NCI-H1930 (cell line): Measurements from ENCODE around the gene NGEF.

Source experiments
- DNase-seq, 2 experiments: peaks; one replicate each; lab custom pipeline; 2025; lab: John Stamatoyannopoulos, UW

The NGEF gene

DNA sequence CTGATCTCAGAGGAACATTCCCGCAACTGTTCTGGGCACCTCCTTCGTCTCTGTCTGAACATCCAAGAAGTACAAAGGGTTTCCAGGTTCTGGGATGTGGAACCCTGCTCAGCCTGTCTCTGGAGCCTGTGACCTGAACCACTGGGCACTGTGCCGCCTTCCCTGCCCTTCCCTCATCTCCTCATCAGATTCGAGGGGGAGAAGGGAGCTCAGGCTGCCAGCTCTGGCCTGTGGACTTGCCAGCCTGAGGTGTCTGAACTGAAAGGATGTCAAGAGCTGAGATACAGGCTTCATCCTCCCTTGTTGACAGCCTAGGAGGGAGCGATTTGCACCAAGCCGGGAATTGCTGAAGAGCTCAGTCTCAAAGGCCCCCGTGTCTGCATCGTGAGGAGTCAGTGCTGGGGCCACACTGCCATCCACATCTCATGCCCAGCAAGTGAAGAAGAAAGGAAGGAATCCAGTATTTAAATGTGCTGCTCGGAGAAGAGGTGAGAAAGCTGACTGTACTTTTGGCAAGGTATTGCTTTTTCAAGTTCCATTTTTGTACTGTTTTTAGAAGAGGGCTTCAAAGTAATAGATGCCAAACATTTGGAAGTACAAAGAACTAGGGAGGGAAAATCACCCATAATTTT is 32.0 kb upstream of the NGEF start:
- DNase-seq: no peak

DNA sequence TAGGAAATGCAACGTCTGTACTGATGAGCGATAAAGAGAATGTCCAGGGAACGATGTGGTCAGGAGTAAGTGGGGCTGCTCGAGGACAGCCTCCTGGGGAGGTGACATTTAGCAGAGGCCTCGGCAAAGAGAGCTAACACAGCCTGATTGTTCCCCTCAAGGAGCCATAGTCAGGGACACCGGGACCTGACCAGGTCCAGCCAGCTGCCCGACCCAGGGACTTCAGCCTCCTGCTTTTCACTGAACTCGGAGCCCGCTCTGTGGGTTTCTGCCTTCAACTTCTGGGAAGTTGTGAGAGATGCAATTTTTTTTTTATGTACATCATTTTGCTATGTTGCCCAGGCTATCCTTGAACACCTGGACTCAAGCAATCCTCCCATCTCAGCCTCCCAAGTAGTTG is 29.5 kb upstream of the NGEF start:
- DNase-seq: no peak

DNA sequence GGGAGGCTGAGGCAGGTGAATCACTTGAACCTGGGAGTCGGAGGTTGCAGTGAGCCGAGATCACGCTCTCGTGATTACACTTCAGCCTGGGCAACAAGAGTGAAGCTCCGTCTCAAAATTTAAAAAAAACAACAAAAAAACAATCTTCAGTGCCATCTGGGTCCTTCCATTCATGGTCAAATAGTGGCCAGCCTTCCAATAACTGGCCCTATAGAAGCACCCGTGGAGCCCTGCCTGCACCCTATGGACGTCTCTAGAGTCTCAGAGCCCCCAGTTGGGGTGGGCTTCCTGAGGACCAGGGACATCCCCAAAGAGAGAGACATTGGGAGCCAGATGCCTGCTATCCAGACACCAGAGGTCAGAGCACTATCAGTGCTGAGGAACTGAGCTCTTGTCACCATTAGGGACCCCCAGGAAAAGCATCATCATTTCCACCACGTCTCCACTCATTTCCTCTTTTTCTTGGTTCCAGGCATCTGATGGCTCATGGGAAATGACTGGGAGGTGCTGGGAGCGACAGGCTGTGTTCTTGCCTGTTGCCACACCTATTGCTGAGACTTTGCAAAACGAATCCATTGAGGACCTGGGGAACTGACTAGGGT is 28.8 kb upstream of the NGEF start:
- DNase-seq: no peak

GRCh38 chr2:233040571-233040970 is 27.5 kb upstream of the NGEF start:
- DNase-seq: no peak

DNA sequence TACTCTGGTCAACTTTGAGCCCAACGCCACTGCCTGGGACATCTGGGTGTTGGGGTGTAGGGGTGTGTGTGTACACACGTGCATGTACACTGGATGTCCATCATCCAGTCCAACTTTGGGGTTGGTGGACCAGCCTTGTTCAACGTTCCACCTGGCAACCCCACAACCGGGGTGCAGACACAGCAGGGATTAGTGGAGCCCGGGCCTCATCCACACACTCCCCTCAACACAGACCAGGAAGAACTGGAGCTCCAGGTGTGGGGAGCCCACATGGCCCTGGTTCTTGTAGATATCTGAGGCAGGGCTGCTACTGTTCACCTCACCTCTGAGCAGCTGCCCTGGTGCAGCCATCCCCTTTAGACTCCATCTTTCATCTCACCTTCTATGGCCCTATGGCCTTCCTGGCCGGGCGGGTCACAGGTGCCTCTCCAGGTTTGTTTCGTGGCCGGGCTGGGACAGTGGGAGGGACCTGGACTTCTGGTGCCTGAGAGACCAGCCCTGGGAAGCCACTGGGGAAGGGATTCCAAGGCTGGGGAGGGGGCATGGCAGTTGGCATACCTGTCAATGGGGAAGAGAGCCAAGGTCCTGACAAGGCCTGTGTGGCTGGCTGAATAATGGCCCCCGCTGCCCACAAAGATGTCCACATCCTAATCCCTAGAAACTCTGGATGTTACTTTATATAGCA is 26.9 kb upstream of the NGEF start:
- no peak for DNase-seq

GRCh38 chr2:233039212-233039845 is 26.3 kb upstream of the NGEF start:
- no peak for DNase-seq

GRCh38 chr2:233037078-233037477 is 24.0 kb upstream of the NGEF start:
- no peak for DNase-seq

GRCh38 chr2:233036162-233036838 is 23.2 kb upstream of the NGEF start:
- DNase-seq: no peak

DNA sequence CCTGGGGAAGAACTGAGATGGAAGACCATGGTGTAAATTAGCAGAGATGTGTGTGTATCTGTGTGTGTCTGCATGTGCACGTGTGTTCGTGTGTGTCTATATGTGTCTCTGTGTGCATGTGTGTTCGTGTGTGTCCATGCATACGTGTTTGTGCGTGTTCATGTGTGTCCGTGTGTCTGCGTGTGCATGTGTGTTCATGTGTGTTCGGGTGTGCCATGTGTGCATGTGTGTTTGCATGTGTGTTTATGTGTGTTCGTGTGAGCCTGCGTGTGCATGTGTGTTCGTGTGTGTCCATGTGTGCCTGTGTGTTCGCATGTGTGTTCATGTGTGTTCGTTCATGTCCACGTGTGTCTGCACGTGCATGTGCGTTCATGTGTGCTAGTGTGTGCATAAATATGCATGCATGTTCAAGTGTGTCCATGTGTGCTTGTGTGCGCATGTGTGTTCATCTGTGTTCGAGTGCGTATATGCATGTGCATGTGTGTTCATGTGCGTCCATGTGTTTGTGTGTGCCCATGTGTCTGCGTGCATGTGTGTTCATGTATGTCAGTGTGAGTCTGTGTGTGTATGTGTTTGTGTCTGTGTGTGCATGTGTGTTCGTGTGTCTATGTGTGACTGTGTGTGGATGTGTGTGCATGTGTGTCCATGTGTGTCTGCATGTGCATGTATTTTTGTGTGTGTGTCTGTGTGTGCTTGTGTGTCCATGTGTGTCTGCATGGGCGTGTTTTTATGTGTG is 22.5 kb upstream of the NGEF start:
- DNase-seq: no peak

- no peak for DNase-seq
Measured at GRCh38 chr2:233034091-233034882, 21.2 kb upstream of the NGEF start.

DNA sequence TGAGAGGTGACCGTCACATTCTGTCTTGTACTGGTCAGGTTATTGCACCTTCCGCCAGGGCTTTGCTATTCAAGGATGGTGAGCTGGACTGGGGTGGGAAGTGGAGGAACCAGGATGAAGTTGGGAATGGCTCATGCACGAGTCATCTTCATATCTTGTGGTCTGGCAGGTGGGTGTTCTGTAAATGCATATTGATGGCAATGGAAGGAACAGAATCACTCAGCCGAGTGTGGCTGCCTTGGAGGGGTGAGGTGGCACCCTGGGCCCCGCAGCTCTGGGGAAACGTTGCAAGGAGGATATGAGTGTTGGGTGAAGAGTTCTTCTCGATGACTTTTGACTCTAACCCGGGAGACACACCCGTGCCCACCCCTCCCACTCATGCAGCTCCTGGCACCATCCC is 20.6 kb upstream of the NGEF start:
- no peak for DNase-seq

GRCh38 chr2:233032551-233033320 is 19.7 kb upstream of the NGEF start, which contains the start of gene NEU2:
NEU2 (plus strand) TSS chr2:233032672; CDS start chr2:233032672, 0 bp downstream.
- DNase-seq: no peak

- no peak for DNase-seq
Measured at GRCh38 chr2:233031556-233032500, 18.8 kb upstream of the NGEF start.

GRCh38 chr2:233029321-233029720 is 16.3 kb upstream of the NGEF start:
- no peak for DNase-seq

DNA sequence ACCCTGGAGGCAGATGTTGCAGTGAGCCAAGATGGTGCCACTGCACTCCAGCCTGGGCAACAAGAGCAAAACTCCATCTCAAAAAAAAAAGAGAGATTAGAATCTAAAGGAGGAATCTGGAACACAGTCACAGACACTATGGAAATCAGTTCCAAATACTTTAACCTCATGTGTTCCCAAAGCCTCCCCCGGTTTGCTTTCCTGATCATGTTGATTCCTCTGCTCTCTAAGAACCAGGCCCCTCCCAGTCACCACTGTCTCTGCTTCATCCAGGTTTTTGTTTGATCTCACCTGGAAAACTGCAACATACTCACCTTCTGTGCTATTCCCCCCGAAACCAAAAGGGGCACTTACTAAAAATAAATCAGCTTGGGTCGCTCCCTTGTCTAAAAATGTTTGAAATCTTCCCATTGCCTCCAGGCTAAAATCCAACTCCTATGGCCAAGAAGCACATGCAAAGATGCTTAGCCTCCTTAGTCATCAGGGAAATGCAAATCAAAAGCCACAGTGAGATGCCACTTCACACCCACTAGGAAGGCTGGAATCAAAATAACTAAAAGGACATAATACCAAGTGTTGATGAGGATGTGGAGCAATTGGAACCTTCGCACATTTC is 13.2 kb upstream of the NGEF start:
- no peak for DNase-seq

- no peak for DNase-seq
Measured at GRCh38 chr2:233025706-233026105, 12.7 kb upstream of the NGEF start.

- no peak for DNase-seq
Measured at GRCh38 chr2:233023761-233024410, 10.8 kb upstream of the NGEF start.
